Upper lobe of left lung (tissue), 4 donors: Measurements from ENCODE around the gene LRBA.

Experiments used
- CTCF ChIP-seq, 6 experiments: fragments of 450-650 bp in 4 of 6; fragments of 200-600 bp in 2 of 6; sonication (generic) in 2 of 6; IDR thresholded peaks; one replicate each; pipeline ENCODE4 v1.5.1; 2016 to 2019; ENCODE audit warnings: antibody characterized with exemption in 6 of 6
- EP300 ChIP-seq, 4 donors: sonication (generic); formaldehyde crosslinking; IDR thresholded peaks; one replicate each; pipeline ENCODE4 v1.5.1; 2017; ENCODE audit warnings: antibody characterized with exemption in 4 of 4, control low read depth in 2 of 4

- TF ChIP-seq CTCF (IDR thresholded peaks at IDR 0.05) (no peak), EP300 (IDR thresholded peaks at IDR 0.05) (no peak)
Observed at GRCh38 chr4:150308824-150309472, 706.1 kb downstream of the LRBA start.
